ENCODE results near the gene TMED7. TPM values are rescaled to one million over a fixed set of nuclear protein-coding genes. Genes with fewer than 3 reads are reported as not detected.
A peak's percentile ranks its signal among the peaks of the same experiment; 100 is the strongest.

The TMED7 gene
- total RNA-seq, 3 donors from 2014 or later = 89.0 to 113 (median 104) TPM

DNA sequence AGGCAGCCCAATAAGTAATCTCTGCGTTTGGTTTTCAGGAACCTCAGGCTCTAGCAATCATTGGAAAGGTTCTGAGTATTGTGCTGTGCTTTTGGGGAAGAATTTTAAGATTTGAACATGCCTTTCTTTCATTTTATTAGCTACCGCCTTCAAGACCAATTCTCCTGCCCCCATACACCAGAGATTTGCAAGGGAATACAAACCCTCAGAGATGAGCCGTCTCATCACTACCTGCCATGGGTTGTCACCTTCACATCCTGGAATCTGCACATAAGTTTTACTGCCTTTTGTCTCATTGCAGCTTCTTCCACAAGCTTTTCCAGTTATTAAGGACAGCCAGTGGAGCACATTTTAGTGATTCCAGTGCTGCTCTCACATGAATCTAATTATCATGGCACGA is 11.7 kb upstream of the TMED7 start:
- Histone ChIP-seq H3K4me3 (no peak overlapping the region), H3K36me3 (ENCODE audit: low read depth) (no peaks in the 10 kb centered on the region), H3K4me1 (ENCODE audit: low read depth) (no peaks in the 10 kb centered on the region), H3K9me3 (no peaks in the 10 kb centered on the region)
- TF ChIP-seq, protein P1, sequence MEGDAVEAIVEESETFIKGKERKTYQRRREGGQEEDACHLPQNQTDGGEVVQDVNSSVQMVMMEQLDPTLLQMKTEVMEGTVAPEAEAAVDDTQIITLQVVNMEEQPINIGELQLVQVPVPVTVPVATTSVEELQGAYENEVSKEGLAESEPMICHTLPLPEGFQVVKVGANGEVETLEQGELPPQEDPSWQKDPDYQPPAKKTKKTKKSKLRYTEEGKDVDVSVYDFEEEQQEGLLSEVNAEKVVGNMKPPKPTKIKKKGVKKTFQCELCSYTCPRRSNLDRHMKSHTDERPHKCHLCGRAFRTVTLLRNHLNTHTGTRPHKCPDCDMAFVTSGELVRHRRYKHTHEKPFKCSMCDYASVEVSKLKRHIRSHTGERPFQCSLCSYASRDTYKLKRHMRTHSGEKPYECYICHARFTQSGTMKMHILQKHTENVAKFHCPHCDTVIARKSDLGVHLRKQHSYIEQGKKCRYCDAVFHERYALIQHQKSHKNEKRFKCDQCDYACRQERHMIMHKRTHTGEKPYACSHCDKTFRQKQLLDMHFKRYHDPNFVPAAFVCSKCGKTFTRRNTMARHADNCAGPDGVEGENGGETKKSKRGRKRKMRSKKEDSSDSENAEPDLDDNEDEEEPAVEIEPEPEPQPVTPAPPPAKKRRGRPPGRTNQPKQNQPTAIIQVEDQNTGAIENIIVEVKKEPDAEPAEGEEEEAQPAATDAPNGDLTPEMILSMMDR (IDR thresholded peaks at IDR 0.05) = no peak
- intact Hi-C loops (cut with DNase I, micrococcal nuclease) = no loop called here
- DNase-seq = no peak
- no peak for ATAC-seq

DNA sequence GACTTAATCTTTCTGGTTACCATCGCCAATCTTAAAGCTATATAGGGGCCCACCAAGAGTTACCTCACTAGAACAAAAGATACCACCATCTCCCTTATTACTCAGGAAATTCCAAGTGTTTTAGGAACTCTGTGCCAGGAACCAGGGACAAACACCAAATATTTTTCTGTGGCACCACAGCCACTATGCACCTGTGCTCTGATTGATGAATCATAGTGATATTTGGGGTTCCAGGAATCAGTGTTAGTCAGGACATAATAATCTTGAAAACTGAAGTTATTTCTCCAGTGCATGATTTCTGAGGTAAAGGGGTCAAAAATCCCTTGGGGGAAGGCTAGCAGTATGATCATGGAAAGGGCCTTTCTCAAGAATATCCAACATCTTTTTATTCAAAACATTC is 10.2 kb upstream of the TMED7 start:
- H3K4me1 ChIP-seq (ENCODE audit: low read depth) = no peaks in the 10 kb centered on the region
- TF ChIP-seq, protein P1 (IDR thresholded peaks at IDR 0.05) = no peak
- DNase-seq = no peak
- H3K9me3 ChIP-seq = no peaks in the 10 kb centered on the region
- H3K36me3 ChIP-seq (ENCODE audit: low read depth) = no peaks in the 10 kb centered on the region
- intact Hi-C loops (cut with DNase I, micrococcal nuclease) = no loop called here
- no peak for ATAC-seq
- H3K4me3 ChIP-seq = no peak overlapping the region

DNA sequence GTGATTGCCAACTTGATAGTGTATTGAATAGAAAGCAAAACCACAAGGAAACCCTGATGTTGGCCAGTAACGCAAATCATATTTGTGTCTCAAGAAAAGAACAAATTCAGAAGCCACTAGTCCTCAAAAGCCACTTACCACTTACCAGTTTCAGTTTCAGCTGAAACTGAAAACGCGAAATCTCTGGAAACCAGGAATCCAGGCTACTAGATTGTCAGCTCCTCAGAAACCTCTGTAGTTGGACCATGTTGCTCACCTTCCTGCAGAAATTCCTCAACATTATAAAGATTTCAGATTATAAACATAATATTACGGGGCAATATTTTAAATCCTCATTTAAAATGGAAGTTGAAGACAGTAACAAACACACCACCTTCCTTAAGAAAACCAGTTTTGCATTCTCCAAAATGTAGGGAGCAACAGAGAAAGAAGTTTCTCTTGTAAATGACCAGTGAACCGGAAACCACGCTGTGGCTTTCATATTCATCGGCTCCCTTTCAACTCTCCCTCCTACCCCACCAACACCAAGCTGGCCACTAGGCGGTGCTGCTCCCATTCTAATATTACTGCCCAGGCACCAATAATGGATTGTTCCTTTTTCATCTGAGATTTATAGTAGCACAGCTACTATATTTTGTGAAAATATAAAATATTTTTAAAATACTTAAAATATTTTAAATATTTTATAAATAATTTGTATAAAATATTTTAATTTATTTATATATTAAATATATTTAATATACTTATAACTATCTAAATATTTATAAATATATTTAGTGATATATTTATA is 8.7 kb upstream of the TMED7 start:
- Histone ChIP-seq H3K4me3 (no peak overlapping the region), H3K4me1 (ENCODE audit: low read depth) (no peaks in the 10 kb centered on the region), H3K36me3 (ENCODE audit: low read depth) (no peaks in the 10 kb centered on the region), H3K9me3 (no peaks in the 10 kb centered on the region)
- DNase-seq (peak; percentile 84 to 97 (median 91)), ATAC-seq (peak; percentile 99)
- TF ChIP-seq, protein P1 (IDR thresholded peaks at IDR 0.05) = peak; percentile 81
- intact Hi-C loops (cut with DNase I, micrococcal nuclease) = no loop called here

DNA sequence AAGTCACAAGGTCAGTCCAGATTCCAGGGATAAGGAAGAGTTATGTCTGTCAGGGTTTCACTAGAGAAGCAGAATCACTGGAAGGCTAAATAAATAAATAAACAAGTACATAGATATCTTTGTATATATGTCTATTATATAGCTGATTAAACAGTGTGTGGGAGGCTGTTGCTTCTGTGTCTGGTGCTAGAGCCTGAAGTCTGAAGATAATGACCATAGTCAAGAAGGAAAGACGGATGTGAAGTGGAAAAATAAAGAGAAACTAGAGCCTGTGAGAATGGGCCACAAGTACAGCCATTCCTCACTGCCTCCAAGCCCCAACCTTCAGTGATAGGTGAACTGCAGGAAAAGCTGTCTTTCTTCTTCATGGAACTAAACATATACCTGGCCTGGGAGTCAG is 4.1 kb upstream of the TMED7 start:
- TF ChIP-seq, protein P1 (IDR thresholded peaks at IDR 0.05) = no peak
- H3K4me3 ChIP-seq = no peak overlapping the region
- intact Hi-C loops (cut with DNase I, micrococcal nuclease) = loop anchor here in 1 of 2 donors (5.0 kb wide), 1 partner anchor 212 kb away; the partner anchor contains the start of genes AP3S1 and ATG12
- H3K9me3 ChIP-seq = no peaks in the 10 kb centered on the region
- DNase-seq (no peak), ATAC-seq (no peak)
- peaks cover 7% of the 10 kb centered on the region for H3K4me1 ChIP-seq (ENCODE audit: low read depth)
- peaks cover 4% of the 10 kb centered on the region for H3K36me3 ChIP-seq (ENCODE audit: low read depth)

DNA sequence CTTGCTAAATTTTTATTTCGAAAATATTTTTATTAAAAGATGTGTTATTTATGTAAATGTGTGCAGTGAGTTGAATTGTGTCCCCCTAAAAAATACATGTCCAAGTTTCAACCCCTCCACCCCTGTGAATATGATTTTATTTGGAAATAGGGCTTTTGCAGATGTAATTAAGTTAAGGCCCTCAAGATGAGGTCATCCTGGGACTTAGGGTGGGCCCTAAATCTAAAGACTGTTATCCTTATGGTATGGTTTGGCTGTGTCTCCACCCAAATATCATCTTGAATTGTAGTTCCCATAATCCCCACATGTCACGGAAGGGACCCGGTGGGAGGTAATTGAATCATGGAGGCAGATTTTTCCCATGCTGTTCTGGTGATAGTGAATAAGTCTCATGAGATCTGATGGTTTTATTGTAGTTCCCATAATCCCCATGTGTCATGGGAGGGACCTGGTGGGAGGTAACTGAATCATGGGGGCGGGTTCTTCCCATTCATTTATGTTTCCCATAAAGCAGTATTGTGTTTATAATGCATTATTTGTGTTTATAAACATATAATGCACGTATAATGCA is 1.5 kb upstream of the TMED7 start:
- ATAC-seq = no peak

More for the DNA sequence above, 1.5 kb upstream of the TMED7 start:
- no peaks in the 10 kb centered on the region for H3K9me3 ChIP-seq
- intact Hi-C loops (cut with DNase I, micrococcal nuclease) = loop anchor here in 1 of 2 donors (5.0 kb wide), 1 partner anchor 215 kb away; the partner anchor contains the start of genes AP3S1 and ATG12
- H3K4me3 ChIP-seq = no peak overlapping the region
- DNase-seq = no peak
- TF ChIP-seq, protein P1 (IDR thresholded peaks at IDR 0.05) = no peak
- H3K4me1 ChIP-seq (ENCODE audit: low read depth) = peaks cover 31% of the 10 kb centered on the region
- H3K36me3 ChIP-seq (ENCODE audit: low read depth) = peaks cover 4% of the 10 kb centered on the region
